ENCODE data around the gene PRUNE2. TPM values are rescaled to one million over a fixed set of nuclear protein-coding genes. Genes with fewer than 3 reads are reported as not detected.

The PRUNE2 gene
- total and polyA plus RNA-seq, 9 of the 15 experiments (the other 6 are each of a cell fraction or from before 2014, with no cell fraction given): 0.05 to 0.45 (median 0.18) TPM; not detected in 1

- no peaks in the 10 kb centered on the region for H3K79me2 ChIP-seq (ENCODE audit: control insufficient read depth, insufficient read depth, low read length)
- ATAC-seq (no peak), FAIRE-seq (no peak), DNase-seq (ENCODE audit: extremely low read depth in 1 of 4, low spot score in 3 of 4) (no peak)
- ChIA-PET CTCF (ENCODE audit: low intra/inter-chr PET ratio) (no interaction called here), POLR2A (no interaction called here)
- H3K27ac ChIP-seq (ENCODE audit: extremely low read depth, low read depth, low read length): no peak overlapping the region
- no TSS peak for BruUV-seq (replicated peaks)
- intact Hi-C loops (cut with micrococcal nuclease): no loop called here
- in situ Hi-C loops (cut with MboI): no loop called here
- TF ChIP-seq JUND (IDR thresholded peaks at IDR 0.05; ENCODE audit: borderline replicate concordance, low read depth, low read length) (no peak), JUND (tag; IDR thresholded peaks at IDR 0.05; ENCODE audit: borderline replicate concordance, low read depth, low read length) (0 out of 3 replicates have a peak, but pooled peaks have one; percentile 17), GTF2E2 (tag; IDR thresholded peaks at IDR 0.05) (no peak)
- H3K9me1 ChIP-seq (ENCODE audit: control insufficient read depth, insufficient read depth, low read length): no peaks in the 10 kb centered on the region
- H3K27me3 ChIP-seq (ENCODE audit: control insufficient read depth in 2 of 2, insufficient read depth in 2 of 2, low read length in 2 of 2): peaks cover 0 to 5% of the 10 kb centered on the region in 2 experiments; a peak in 2 of 5 replicates
- no peaks in the 10 kb centered on the region for H3K9me3 ChIP-seq (replicated peaks; ENCODE audit: control insufficient read depth, insufficient read depth, low read depth, low read length)
- no peaks in the 10 kb centered on the region for H3K36me3 ChIP-seq (ENCODE audit: control insufficient read depth, insufficient read depth, low read length)
- no peak overlapping the region for H3K4me3 ChIP-seq
- WGBS (ENCODE audit: insufficient coverage, low coverage, missing lambda C conversion rate): 13% methylated on average over 5 of the region's 5 CpGs
- no peak overlapping the region for H3K9ac ChIP-seq (ENCODE audit: insufficient read depth in 1 of 2, low read depth in 2 of 2, low read length in 2 of 2)
- H4K20me1 ChIP-seq (replicated peaks; ENCODE audit: control insufficient read depth, insufficient read depth, low read length): no peaks in the 10 kb centered on the region
- H2AFZ ChIP-seq (ENCODE audit: low read depth, low read length): no peak overlapping the region
- peaks cover 0 to 4% of the 10 kb centered on the region in 2 experiments; a peak in 3 of 5 replicates for H3K4me1 ChIP-seq (replicated peaks in 1 of 2; ENCODE audit: control insufficient read depth in 2 of 2, insufficient read depth in 2 of 2, low read length in 2 of 2)
- H3K4me2 ChIP-seq (ENCODE audit: insufficient read depth, low read length): no peak overlapping the region
Observed at GRCh38 chr9:76576344-76576743, 329.6 kb downstream of the PRUNE2 start.

DNA sequence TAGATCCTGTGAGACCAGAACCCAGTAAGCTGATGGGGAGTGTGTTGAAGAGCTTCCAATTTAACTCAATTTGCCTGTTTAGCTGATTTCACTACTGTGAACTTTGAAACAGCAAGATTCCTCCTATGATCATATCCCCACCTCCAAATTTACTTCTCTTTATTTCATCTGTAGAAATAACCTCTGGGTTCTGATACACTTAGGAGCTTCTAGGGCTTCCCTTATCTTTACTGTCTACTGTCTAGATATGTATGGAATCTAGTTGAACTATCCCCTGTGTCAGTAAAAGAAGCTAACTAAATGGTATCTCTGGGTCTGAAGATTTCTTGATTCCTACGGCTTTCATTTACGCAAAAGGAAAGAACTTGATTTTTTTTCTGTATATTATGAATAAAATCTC is 330.2 kb downstream of the PRUNE2 start:
- POLR2A ChIA-PET: no interaction called here
- in situ Hi-C loops (cut with MboI): no loop called here
- Histone ChIP-seq H4K20me1 (replicated peaks; ENCODE audit: control insufficient read depth, insufficient read depth, low read length) (no peaks in the 10 kb centered on the region), H3K9me3 (replicated peaks; ENCODE audit: control insufficient read depth, insufficient read depth, low read depth, low read length) (no peaks in the 10 kb centered on the region), H3K4me2 (ENCODE audit: insufficient read depth, low read length) (no peak overlapping the region), H2AFZ (ENCODE audit: low read depth, low read length) (no peak overlapping the region), H3K9me1 (ENCODE audit: control insufficient read depth, insufficient read depth, low read length) (no peaks in the 10 kb centered on the region), H3K36me3 (ENCODE audit: control insufficient read depth, insufficient read depth, low read length) (no peaks in the 10 kb centered on the region), H3K79me2 (ENCODE audit: control insufficient read depth, insufficient read depth, low read length) (no peaks in the 10 kb centered on the region), H3K4me1 (replicated peaks in 1 of 2; ENCODE audit: control insufficient read depth in 2 of 2, insufficient read depth in 2 of 2, low read length in 2 of 2) (peaks cover 0 to 4% of the 10 kb centered on the region in 2 experiments; a peak in 3 of 5 replicates), H3K4me3 (no peak overlapping the region), H3K9ac (ENCODE audit: insufficient read depth in 1 of 2, low read depth in 2 of 2, low read length in 2 of 2) (no peak overlapping the region), H3K27me3 (ENCODE audit: control insufficient read depth in 2 of 2, insufficient read depth in 2 of 2, low read length in 2 of 2) (peaks cover 0 to 5% of the 10 kb centered on the region in 2 experiments; a peak in 2 of 5 replicates), H3K27ac (ENCODE audit: extremely low read depth, low read depth, low read length) (no peak overlapping the region)
- no peak for FAIRE-seq
- intact Hi-C loops (cut with micrococcal nuclease): no loop called here
- CTCF ChIA-PET (ENCODE audit: low intra/inter-chr PET ratio): no interaction called here
- no TSS peak for BruUV-seq (replicated peaks)
- no peak for ATAC-seq
- 61% methylated on average over 2 of the region's 2 CpGs for WGBS (ENCODE audit: insufficient coverage, low coverage, missing lambda C conversion rate)
- no peak for DNase-seq (ENCODE audit: extremely low read depth in 1 of 4, low spot score in 3 of 4)
- TF ChIP-seq SREBF1 (IDR thresholded peaks at IDR 0.05; ENCODE audit: borderline replicate concordance, low read depth, low read length) (no peak), SAFB2 (IDR thresholded peaks at IDR 0.05; ENCODE audit: borderline replicate concordance, low read depth, low read length, severe bottlenecking) (no peak), GABPB1 (CRISPR knock-in tag; IDR thresholded peaks at IDR 0.05) (no peak), HNRNPLL (IDR thresholded peaks at IDR 0.05; ENCODE audit: low read depth, low read length, poor library complexity, severe bottlenecking) (no peak), PCBP1 (IDR thresholded peaks at IDR 0.05; ENCODE audit: low read depth, low read length, poor library complexity, severe bottlenecking) (no peak), CBX2 (IDR thresholded peaks at IDR 0.05; ENCODE audit: insufficient read depth, low read length, poor library complexity, severe bottlenecking) (no peak), ZFP1 (CRISPR knock-in tag; IDR thresholded peaks at IDR 0.05) (no peak), SAP30 (IDR thresholded peaks at IDR 0.05; ENCODE audit: borderline replicate concordance, insufficient read depth, low read depth, low read length, poor library complexity, severe bottlenecking) (no peak), EHMT2 (IDR thresholded peaks at IDR 0.05) (no peak), RUNX1 (IDR thresholded peaks at IDR 0.05; ENCODE audit: low read depth) (no peak)
- TF ChIP-seq, protein P1, sequence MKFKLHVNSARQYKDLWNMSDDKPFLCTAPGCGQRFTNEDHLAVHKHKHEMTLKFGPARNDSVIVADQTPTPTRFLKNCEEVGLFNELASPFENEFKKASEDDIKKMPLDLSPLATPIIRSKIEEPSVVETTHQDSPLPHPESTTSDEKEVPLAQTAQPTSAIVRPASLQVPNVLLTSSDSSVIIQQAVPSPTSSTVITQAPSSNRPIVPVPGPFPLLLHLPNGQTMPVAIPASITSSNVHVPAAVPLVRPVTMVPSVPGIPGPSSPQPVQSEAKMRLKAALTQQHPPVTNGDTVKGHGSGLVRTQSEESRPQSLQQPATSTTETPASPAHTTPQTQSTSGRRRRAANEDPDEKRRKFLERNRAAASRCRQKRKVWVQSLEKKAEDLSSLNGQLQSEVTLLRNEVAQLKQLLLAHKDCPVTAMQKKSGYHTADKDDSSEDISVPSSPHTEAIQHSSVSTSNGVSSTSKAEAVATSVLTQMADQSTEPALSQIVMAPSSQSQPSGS (CRISPR knock-in tag; IDR thresholded peaks at IDR 0.05): no peak
- TF ChIP-seq, protein P2, sequence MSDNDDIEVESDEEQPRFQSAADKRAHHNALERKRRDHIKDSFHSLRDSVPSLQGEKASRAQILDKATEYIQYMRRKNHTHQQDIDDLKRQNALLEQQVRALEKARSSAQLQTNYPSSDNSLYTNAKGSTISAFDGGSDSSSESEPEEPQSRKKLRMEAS (CRISPR knock-in tag; IDR thresholded peaks at IDR 0.05): no peak

All from K562 (cell line).